Measurements from ENCODE around the gene SH3RF3.

SH3RF3 gene

GRCh38 chr2:109125593-109126500, 3.2 kb upstream of the SH3RF3 start:
- no peak overlapping the region for H3K4me3 ChIP-seq (ENCODE audit: low read length)
- DNase-seq (ENCODE audit: low read depth), result peak; percentile 75
- TF ChIP-seq, protein P1, sequence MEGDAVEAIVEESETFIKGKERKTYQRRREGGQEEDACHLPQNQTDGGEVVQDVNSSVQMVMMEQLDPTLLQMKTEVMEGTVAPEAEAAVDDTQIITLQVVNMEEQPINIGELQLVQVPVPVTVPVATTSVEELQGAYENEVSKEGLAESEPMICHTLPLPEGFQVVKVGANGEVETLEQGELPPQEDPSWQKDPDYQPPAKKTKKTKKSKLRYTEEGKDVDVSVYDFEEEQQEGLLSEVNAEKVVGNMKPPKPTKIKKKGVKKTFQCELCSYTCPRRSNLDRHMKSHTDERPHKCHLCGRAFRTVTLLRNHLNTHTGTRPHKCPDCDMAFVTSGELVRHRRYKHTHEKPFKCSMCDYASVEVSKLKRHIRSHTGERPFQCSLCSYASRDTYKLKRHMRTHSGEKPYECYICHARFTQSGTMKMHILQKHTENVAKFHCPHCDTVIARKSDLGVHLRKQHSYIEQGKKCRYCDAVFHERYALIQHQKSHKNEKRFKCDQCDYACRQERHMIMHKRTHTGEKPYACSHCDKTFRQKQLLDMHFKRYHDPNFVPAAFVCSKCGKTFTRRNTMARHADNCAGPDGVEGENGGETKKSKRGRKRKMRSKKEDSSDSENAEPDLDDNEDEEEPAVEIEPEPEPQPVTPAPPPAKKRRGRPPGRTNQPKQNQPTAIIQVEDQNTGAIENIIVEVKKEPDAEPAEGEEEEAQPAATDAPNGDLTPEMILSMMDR (IDR thresholded peaks at IDR 0.05; ENCODE audit: insufficient read depth, low read depth, low read length, missing control alignments), result no peak

DNA sequence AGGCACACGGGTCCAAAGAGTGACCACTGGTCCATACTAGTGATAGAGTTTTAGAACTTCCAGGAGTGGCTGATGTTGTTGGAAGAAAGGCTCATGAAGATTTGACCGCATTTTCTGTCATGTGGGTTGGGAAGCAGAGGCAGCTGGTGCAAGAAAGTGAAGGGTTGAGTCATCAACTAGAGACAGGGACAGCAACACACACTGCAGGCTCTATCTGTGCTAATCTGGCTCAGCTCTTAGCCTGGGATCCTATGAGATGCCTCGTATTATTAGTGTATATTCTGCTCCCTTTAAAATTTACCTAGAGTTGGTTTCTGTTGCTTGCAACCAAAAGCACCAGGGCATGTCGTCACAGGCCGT, 2.5 kb upstream of the SH3RF3 start:
- TF ChIP-seq, protein P1 (IDR thresholded peaks at IDR 0.05; ENCODE audit: insufficient read depth, low read depth, low read length, missing control alignments), result no peak
- peak; percentile 71 for DNase-seq (ENCODE audit: low read depth)
- no peak overlapping the region for H3K4me3 ChIP-seq (ENCODE audit: low read length)

GRCh38 chr2:109127556-109127955, 1.4 kb upstream of the SH3RF3 start:
- TF ChIP-seq, protein P1 (IDR thresholded peaks at IDR 0.05; ENCODE audit: insufficient read depth, low read depth, low read length, missing control alignments), result no peak
- H3K4me3 ChIP-seq (ENCODE audit: low read length), result no peak overlapping the region
- no peak for DNase-seq (ENCODE audit: low read depth)

DNA sequence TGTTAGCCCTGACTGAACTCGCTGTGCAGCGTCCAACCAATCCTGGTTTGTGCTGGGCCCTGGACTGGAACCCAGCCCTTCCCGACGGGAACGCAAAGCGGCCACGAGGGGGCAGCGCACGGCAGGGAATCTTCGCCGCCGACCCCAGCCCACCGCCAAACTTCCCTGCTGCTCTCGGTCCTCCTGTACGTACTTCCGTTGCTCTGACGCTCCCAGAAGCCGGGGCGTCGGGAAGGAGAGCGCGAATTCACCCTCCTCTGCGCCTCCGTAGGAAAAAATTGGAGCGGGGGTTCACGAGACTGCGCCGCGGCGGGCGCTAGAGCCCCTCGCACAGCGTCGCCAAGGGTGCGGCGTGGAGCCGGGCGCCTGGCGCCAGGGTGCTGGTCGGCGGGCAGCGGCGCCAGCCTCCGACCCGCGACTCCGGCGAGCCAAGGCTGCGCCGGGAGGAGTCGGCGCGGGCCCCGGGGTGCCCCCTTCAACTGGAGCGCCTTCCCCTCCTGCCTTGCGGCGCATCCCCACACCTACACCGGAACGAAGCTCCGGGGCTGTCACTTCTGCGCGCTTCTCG, 873 bp upstream of the SH3RF3 start:
- TF ChIP-seq, protein P1 (IDR thresholded peaks at IDR 0.05; ENCODE audit: insufficient read depth, low read depth, low read length, missing control alignments), result peak; percentile 75
- DNase-seq (ENCODE audit: low read depth), result peak; percentile 65
- H3K4me3 ChIP-seq (ENCODE audit: low read length), result peak overlapping the region; percentile 36

GRCh38 chr2:109129356-109129920, 433 bp downstream of the SH3RF3 start:
- DNase-seq (ENCODE audit: low read depth), result peak; percentile 19
- no peak overlapping the region for H3K4me3 ChIP-seq (ENCODE audit: low read length)
- TF ChIP-seq, protein P1 (IDR thresholded peaks at IDR 0.05; ENCODE audit: insufficient read depth, low read depth, low read length, missing control alignments), result no peak

DNA sequence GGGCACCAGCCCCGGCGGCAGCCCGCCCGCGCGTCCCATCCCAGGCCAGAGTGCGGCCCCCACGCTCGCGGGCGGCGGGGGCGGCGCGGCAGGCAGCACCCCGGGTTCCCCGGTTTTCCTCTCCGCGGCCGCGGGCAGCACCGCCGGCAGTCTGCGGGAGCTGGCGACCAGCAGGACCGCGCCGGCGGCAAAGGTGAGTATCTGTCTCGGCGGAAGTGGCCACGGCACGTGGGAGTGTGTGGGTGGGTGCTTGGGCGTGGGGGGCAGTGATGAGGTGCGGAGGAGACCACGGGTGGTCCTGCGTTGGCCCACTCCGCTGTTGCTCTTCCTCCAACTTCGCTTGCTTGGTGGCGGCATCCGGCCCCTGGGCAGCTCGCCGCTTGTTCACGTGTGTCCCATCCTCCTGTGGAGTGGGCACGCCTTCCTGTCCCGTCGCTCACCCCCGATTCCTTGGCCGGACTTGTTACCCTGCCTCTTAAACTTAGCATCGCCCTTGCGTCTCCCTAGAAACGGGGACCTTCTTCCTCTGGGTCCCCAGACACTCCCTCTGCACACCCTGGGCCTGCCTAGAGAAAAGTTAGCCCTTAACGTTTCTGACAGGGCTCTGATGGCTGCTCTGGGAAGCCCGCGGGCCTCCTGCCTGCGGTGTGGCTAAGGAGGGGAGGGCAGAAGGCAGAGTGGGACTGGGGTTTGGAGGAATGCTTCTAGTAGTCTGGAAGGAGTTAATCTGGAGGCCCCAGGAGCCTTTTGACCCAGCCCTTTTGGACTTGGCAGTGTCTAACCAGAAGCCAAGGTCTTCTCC, 1.1 kb downstream of the SH3RF3 start:
- DNase-seq (ENCODE audit: low read depth), result no peak
- TF ChIP-seq, protein P1 (IDR thresholded peaks at IDR 0.05; ENCODE audit: insufficient read depth, low read depth, low read length, missing control alignments), result no peak

More for the DNA sequence above, 1.1 kb downstream of the SH3RF3 start:
- H3K4me3 ChIP-seq (ENCODE audit: low read length), result no peak overlapping the region
